Left ventricle myocardium inferior (tissue), 1 donor: ENCODE data around the gene EVA1A. TPM values are rescaled to one million over a fixed set of nuclear protein-coding genes. Genes with fewer than 3 reads are reported as not detected.

Experiments
- DNase-seq: peaks from one replicate; pipeline ENCODE4 v3.0.0-alpha.2; 2020
- H3K27ac ChIP-seq: fragments of 200-600 bp; replicated peaks from 2 replicates; pipeline ENCODE4 v1.8.0; 2021
- H3K27me3 ChIP-seq: fragments of 200-600 bp; 2 replicates; pipeline ENCODE4 v1.8.0; 2021; ENCODE audit warnings: low read depth
- H3K36me3 ChIP-seq: fragments of 200-600 bp; 2 replicates; pipeline ENCODE4 v1.8.0; 2021
- H3K4me1 ChIP-seq: fragments of 200-600 bp; 2 replicates; pipeline ENCODE4 v1.8.0; 2021
- H3K4me3 ChIP-seq: fragments of 200-600 bp; 2 replicates; pipeline ENCODE4 v1.8.0; 2021; ENCODE audit warnings: mild to moderate bottlenecking, moderate library complexity
- H3K9me3 ChIP-seq: fragments of 200-600 bp; replicated peaks from 2 replicates; pipeline ENCODE4 v1.8.0; 2021
- CTCF ChIP-seq: fragments of 200-600 bp; IDR thresholded peaks from 2 replicates; pipeline ENCODE4 v1.8.0; 2021; ENCODE audit warnings: antibody characterized with exemption, mild to moderate bottlenecking, borderline replicate concordance
- intact Hi-C: fragments of 100-400 bp; cut with micrococcal nuclease; formaldehyde crosslinking; loops from one replicate; pipeline ENCODE4 v1.11.0; 2022
- total RNA-seq: library from RNA; stranded (reverse); fragmentation: NEBNext Ultra II Directional; extraction: Animal tissue kit (Norgen Biotek cat#: 25700); gene quantifications from one replicate; pipeline ENCODE4 v1.2.1, GENCODE V29; 2021
- donor health status: DM: no; HTN: yes; CAD: no; lungs with severe emphysema.

The EVA1A gene
- total RNA-seq, 1 donor from 2014 or later = 0.41 TPM

GRCh38 chr2:75537658-75538057 is 23.1 kb downstream of the EVA1A start:
- Histone ChIP-seq H3K27ac (no peak overlapping the region), H3K4me3 (no peak overlapping the region), H3K27me3 (no peaks in the 10 kb centered on the region), H3K4me1 (peaks cover 15% of the 10 kb centered on the region), H3K36me3 (no peaks in the 10 kb centered on the region), H3K9me3 (peaks cover 8% of the 10 kb centered on the region)
- intact Hi-C loops = no loop called here
- no peak for TF ChIP-seq CTCF
- DNase-seq = no peak

- Histone ChIP-seq H3K27ac (no peak overlapping the region), H3K36me3 (no peaks in the 10 kb centered on the region), H3K4me3 (no peak overlapping the region), H3K27me3 (no peaks in the 10 kb centered on the region), H3K9me3 (peaks cover 8% of the 10 kb centered on the region), H3K4me1 (no peaks in the 10 kb centered on the region)
- no peak for DNase-seq
- no peak for TF ChIP-seq CTCF
- intact Hi-C loops = no loop called here
These were observed 27.6 kb downstream of the EVA1A start for GRCh38 chr2:75533135-75533534.

GRCh38 chr2:75532488-75532887 is 28.3 kb downstream of the EVA1A start:
- Histone ChIP-seq H3K27me3 (no peaks in the 10 kb centered on the region), H3K36me3 (no peaks in the 10 kb centered on the region), H3K4me1 (no peaks in the 10 kb centered on the region), H3K27ac (no peak overlapping the region), H3K9me3 (peaks cover 2% of the 10 kb centered on the region), H3K4me3 (no peak overlapping the region)
- intact Hi-C loops = no loop called here
- no peak for TF ChIP-seq CTCF
- no peak for DNase-seq

- H3K4me1 ChIP-seq = no peaks in the 10 kb centered on the region
- no peak for TF ChIP-seq CTCF
- intact Hi-C loops = no loop called here
These were observed 32.3 kb downstream of the EVA1A start for GRCh38 chr2:75528221-75528977.

GRCh38 chr2:75527676-75528075 is 33.1 kb downstream of the EVA1A start:
- H3K4me1 ChIP-seq = no peaks in the 10 kb centered on the region
- H3K36me3 ChIP-seq = no peaks in the 10 kb centered on the region
- intact Hi-C loops = no loop called here
- no peaks in the 10 kb centered on the region for H3K9me3 ChIP-seq
- no peak for DNase-seq
- H3K4me3 ChIP-seq = no peak overlapping the region
- H3K27ac ChIP-seq = no peak overlapping the region
- H3K27me3 ChIP-seq = no peaks in the 10 kb centered on the region
- no peak for TF ChIP-seq CTCF

More at GRCh38 chr2:75528221-75528977, 32.3 kb downstream of the EVA1A start:
- Histone ChIP-seq H3K9me3 (no peaks in the 10 kb centered on the region), H3K27me3 (no peaks in the 10 kb centered on the region), H3K36me3 (no peaks in the 10 kb centered on the region), H3K4me3 (no peak overlapping the region), H3K27ac (no peak overlapping the region)
- DNase-seq = no peak
